H9 (cell line): ENCODE data around the gene TRIO. TPM values are rescaled to one million over a fixed set of nuclear protein-coding genes. Genes with fewer than 3 reads are reported as not detected.

Experiments used
- DNase-seq: peaks from one replicate; pipeline ENCODE4 v3.0.0-alpha.2; 2017
- H2AFZ ChIP-seq: one replicate; pipeline ENCODE4 v1.6.1; 2013; ENCODE audit warnings: mild to moderate bottlenecking, low read length, control low read depth, moderate library complexity
- H2AK5ac ChIP-seq: 2 replicates; pipeline ENCODE4 v1.6.1; 2013; ENCODE audit warnings: low read length, control low read depth, mixed read lengths; ENCODE audit not compliant: insufficient read length
- H2BK120ac ChIP-seq: one replicate; pipeline ENCODE4 v1.6.1; 2013; ENCODE audit warnings: low read depth, mild to moderate bottlenecking, low read length, control low read depth, inconsistent platforms; ENCODE audit not compliant: poor library complexity, severe bottlenecking
- H2BK12ac ChIP-seq: 2 replicates; pipeline ENCODE4 v1.6.1; 2013; ENCODE audit warnings: low read length, control low read depth, mixed read lengths, low read depth; ENCODE audit not compliant: insufficient read length
- H2BK15ac ChIP-seq: 2 replicates; pipeline ENCODE4 v1.6.1; 2013; ENCODE audit warnings: low read depth, low read length, control low read depth
- H2BK20ac ChIP-seq: one replicate; pipeline ENCODE4 v1.6.1; 2013; ENCODE audit warnings: low read depth, mild to moderate bottlenecking, low read length, control low read depth, inconsistent platforms; ENCODE audit not compliant: poor library complexity, severe bottlenecking
- H2BK5ac ChIP-seq: 2 replicates; pipeline ENCODE4 v1.6.1; 2013; ENCODE audit warnings: low read length, control low read depth, mixed read lengths; ENCODE audit not compliant: insufficient read length
- H3K14ac ChIP-seq: 2 replicates; pipeline ENCODE4 v1.6.1; 2013; ENCODE audit warnings: low read length, control low read depth; ENCODE audit not compliant: insufficient read depth
- H3K18ac ChIP-seq: 2 replicates; pipeline ENCODE4 v1.6.1; 2013; ENCODE audit warnings: low read depth, mild to moderate bottlenecking, mixed read lengths, low read length, control low read depth; ENCODE audit not compliant: insufficient read length
- H3K23ac ChIP-seq: 2 replicates; pipeline ENCODE4 v1.6.1; 2013; ENCODE audit warnings: low read length, control low read depth, mixed read lengths, low read depth; ENCODE audit not compliant: insufficient read length
- H3K23me2 ChIP-seq: 2 replicates; pipeline ENCODE4 v1.6.1; 2013; ENCODE audit warnings: low read depth, mild to moderate bottlenecking, mixed read lengths, low read length, control low read depth; ENCODE audit not compliant: insufficient read length, poor library complexity, severe bottlenecking
- H3K27ac ChIP-seq: 2 replicates; pipeline ENCODE4 v1.5.1; 2013; ENCODE audit warnings: low read length, control low read depth, mixed read lengths, low read depth; ENCODE audit not compliant: insufficient read length
- H3K27me3 ChIP-seq: 2 replicates; pipeline ENCODE4 v1.6.1; 2013; ENCODE audit warnings: low read length, control low read depth, inconsistent platforms; ENCODE audit not compliant: insufficient read depth
- H3K4ac ChIP-seq: 2 replicates; pipeline ENCODE4 v1.6.1; 2013; ENCODE audit warnings: low read depth, mild to moderate bottlenecking, control low read depth, inconsistent platforms, low read length, moderate library complexity
- H3K4me1 ChIP-seq: 2 replicates; pipeline ENCODE4 v1.6.1; 2013; ENCODE audit warnings: low read length, control low read depth, inconsistent platforms; ENCODE audit not compliant: insufficient read depth
- H3K4me2 ChIP-seq: 2 replicates; pipeline ENCODE4 v1.6.1; 2013; ENCODE audit warnings: low read length, control low read depth, mixed read lengths; ENCODE audit not compliant: insufficient read length, insufficient read depth
- H3K56ac ChIP-seq: 2 replicates; pipeline ENCODE4 v1.6.1; 2013; ENCODE audit warnings: low read depth, mild to moderate bottlenecking, mixed read lengths, low read length, control low read depth; ENCODE audit not compliant: insufficient read length
- H3K79me1 ChIP-seq: 2 replicates; pipeline ENCODE4 v1.6.1; 2013; ENCODE audit warnings: low read depth, mild to moderate bottlenecking, moderate library complexity, low read length, control low read depth, inconsistent platforms; ENCODE audit not compliant: insufficient read depth, poor library complexity, severe bottlenecking
- H3K79me2 ChIP-seq: 2 replicates; pipeline ENCODE4 v1.6.1; 2013; ENCODE audit warnings: low read length, control low read depth, inconsistent platforms; ENCODE audit not compliant: insufficient read depth
- H3K9ac ChIP-seq: 2 replicates; pipeline ENCODE4 v1.6.1; 2013; ENCODE audit warnings: low read length, control low read depth, mixed read lengths; ENCODE audit not compliant: insufficient read length; ENCODE audit errors: extremely low read depth
- H3K9me3 ChIP-seq: one replicate; pipeline ENCODE4 v1.6.1; 2013; ENCODE audit warnings: low read depth, low read length, inconsistent platforms; ENCODE audit not compliant: control insufficient read depth
- H3T11ph ChIP-seq: one replicate; pipeline ENCODE4 v1.6.1; 2013; ENCODE audit warnings: mild to moderate bottlenecking, low read length, control low read depth, inconsistent platforms
- H4K20me1 ChIP-seq: one replicate; pipeline ENCODE4 v1.6.1; 2013; ENCODE audit not compliant: control insufficient read depth, insufficient read length, insufficient read depth
- H4K5ac ChIP-seq: 2 replicates; pipeline ENCODE4 v1.6.1; 2013; ENCODE audit warnings: low read depth, mild to moderate bottlenecking, mixed read lengths, low read length, control low read depth; ENCODE audit not compliant: insufficient read length
- H4K8ac ChIP-seq: replicated peaks from 2 replicates; pipeline ENCODE4 v1.6.1; 2013; ENCODE audit warnings: low read length, control low read depth, mixed read lengths, low read depth; ENCODE audit not compliant: insufficient read length
- H4K91ac ChIP-seq: 2 replicates; pipeline ENCODE4 v1.6.1; 2013; ENCODE audit warnings: low read depth, mild to moderate bottlenecking, moderate library complexity, mixed read lengths, low read length, control low read depth; ENCODE audit not compliant: insufficient read length
- H3K27ac Mint-ChIP-seq, 3 experiments: 2 replicates in 2 of 3; 3 replicates in 1 of 3; pipeline ENCODE4 v1.8.0; 2020 to 2021; ENCODE audit warnings: mixed read lengths in 3 of 3, mild to moderate bottlenecking in 1 of 3, moderate library complexity in 1 of 3
- H3K27me3 Mint-ChIP-seq: 2 replicates; pipeline ENCODE4 v1.8.0; 2021; ENCODE audit warnings: low read depth, mild to moderate bottlenecking, moderate library complexity, mixed read lengths
- H3K36me3 Mint-ChIP-seq, 3 experiments: 2 replicates in 2 of 3; 3 replicates in 1 of 3; pipeline ENCODE4 v1.8.0; 2020 to 2021; ENCODE audit warnings: low read depth in 3 of 3, mixed read lengths in 3 of 3; ENCODE audit not compliant: insufficient read depth in 1 of 3
- H3K4me1 Mint-ChIP-seq, 2 experiments: 2 replicates each; pipeline ENCODE4 v1.8.0; 2020; ENCODE audit warnings: mixed read lengths in 2 of 2
- H3K4me3 Mint-ChIP-seq, 2 experiments: 2 replicates in 1 of 2; 3 replicates in 1 of 2; pipeline ENCODE4 v1.8.0; 2020 to 2021; ENCODE audit warnings: mild to moderate bottlenecking in 2 of 2, mixed read lengths in 2 of 2, moderate library complexity in 1 of 2
- H3K9me3 Mint-ChIP-seq, 2 experiments: 2 replicates in 1 of 2; 3 replicates in 1 of 2; pipeline ENCODE4 v1.8.0; 2020; ENCODE audit warnings: mild to moderate bottlenecking in 2 of 2, mixed read lengths in 2 of 2, moderate library complexity in 1 of 2
- WGBS: extraction: QIAGEN DNeasy Blood & Tissue Kit; methylation state at CpG from one replicate; pipeline ENCODE4 v1.1.7; 2013; ENCODE audit warnings: missing lambda C conversion rate, low lambda C conversion rate, mixed read lengths; ENCODE audit not compliant: insufficient read length; ENCODE audit errors: extremely low coverage; 5-methylcytosine and 5-hydroxymethylcytosine counted together
- total RNA-seq: library from RNA; stranded (reverse); gene quantifications from 2 replicates; pipeline ENCODE4 v1.2.1, GENCODE V29; 2021
- TF ChIP-seq, protein P1 (sequence below): fragments of 200-600 bp; sonication (generic); conservative IDR thresholded peaks from 3 replicates; pipeline ENCODE4 v1.8.0; 2021; ENCODE audit warnings: antibody characterized with exemption, mild to moderate bottlenecking

The TRIO gene
- total RNA-seq, 1 experiment from 2014 or later = 87.8 TPM

DNA sequence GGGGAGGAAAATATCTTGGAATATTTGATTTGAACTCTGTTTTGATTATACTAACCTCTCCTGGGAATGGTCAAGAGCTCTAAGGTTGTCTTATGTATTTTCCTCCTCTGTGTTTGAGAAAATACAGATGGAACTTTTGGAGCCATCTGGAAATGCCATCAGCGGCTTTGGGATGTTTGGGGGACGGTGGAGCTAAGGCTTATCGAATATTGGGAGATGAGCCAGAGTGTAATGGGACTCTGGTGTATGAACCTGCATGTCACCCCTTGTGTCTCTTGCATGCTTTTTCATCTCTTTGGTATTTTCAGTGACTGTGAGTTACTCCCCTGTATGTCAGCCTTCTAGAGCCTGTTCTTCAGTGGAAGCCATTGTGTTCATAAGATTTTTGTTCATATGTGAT is 258.5 kb downstream of the TRIO start:
- Histone ChIP-seq H3K27ac (no peak overlapping the region), H3K9me3 (no peaks in the 10 kb centered on the region), H3K79me2 (no peaks in the 10 kb centered on the region), H3K4me1 (0 out of 2 replicates have a peak, but pooled peaks cover 3% of the 10 kb centered on the region), H3K56ac (no peak overlapping the region), H2AK5ac (no peak overlapping the region), H4K20me1 (no peaks in the 10 kb centered on the region), H2BK12ac (no peak overlapping the region), H3K23ac (no peak overlapping the region), H4K5ac (no peak overlapping the region), H3K23me2 (no peaks in the 10 kb centered on the region), H3K18ac (no peak overlapping the region), H3K4me2 (no peak overlapping the region), H3K79me1 (no peaks in the 10 kb centered on the region), H2BK15ac (no peak overlapping the region), H2BK120ac (no peak overlapping the region), H4K91ac (no peak overlapping the region), H3K9ac (no peak overlapping the region), H2BK20ac (no peak overlapping the region), H3K4ac (no peak overlapping the region), H2BK5ac (no peak overlapping the region), H3T11ph (no peak overlapping the region), H4K8ac (no peak overlapping the region), H3K27me3 (no peaks in the 10 kb centered on the region), H2AFZ (no peak overlapping the region), H3K14ac (no peak overlapping the region)
- H3K4me1 Mint-ChIP-seq = peaks cover 5 to 12% of the 10 kb centered on the region in 2 experiments; a peak in 3 of 4 replicates
- H3K27me3 Mint-ChIP-seq = no peaks in the 10 kb centered on the region; the same call in 1 of the 2 replicates
- no peak for DNase-seq
- peaks cover 0 to 7% of the 10 kb centered on the region in 2 experiments; a peak in 1 of 5 replicates for H3K9me3 Mint-ChIP-seq
- no peak overlapping the region for H3K27ac Mint-ChIP-seq
- peaks cover 39 to 66% (median 48%) of the 10 kb centered on the region in 3 experiments for H3K36me3 Mint-ChIP-seq
- TF ChIP-seq, protein P1, sequence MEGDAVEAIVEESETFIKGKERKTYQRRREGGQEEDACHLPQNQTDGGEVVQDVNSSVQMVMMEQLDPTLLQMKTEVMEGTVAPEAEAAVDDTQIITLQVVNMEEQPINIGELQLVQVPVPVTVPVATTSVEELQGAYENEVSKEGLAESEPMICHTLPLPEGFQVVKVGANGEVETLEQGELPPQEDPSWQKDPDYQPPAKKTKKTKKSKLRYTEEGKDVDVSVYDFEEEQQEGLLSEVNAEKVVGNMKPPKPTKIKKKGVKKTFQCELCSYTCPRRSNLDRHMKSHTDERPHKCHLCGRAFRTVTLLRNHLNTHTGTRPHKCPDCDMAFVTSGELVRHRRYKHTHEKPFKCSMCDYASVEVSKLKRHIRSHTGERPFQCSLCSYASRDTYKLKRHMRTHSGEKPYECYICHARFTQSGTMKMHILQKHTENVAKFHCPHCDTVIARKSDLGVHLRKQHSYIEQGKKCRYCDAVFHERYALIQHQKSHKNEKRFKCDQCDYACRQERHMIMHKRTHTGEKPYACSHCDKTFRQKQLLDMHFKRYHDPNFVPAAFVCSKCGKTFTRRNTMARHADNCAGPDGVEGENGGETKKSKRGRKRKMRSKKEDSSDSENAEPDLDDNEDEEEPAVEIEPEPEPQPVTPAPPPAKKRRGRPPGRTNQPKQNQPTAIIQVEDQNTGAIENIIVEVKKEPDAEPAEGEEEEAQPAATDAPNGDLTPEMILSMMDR = no peak
- WGBS = no CpG with 5 or more reads among the region's 3 CpGs
- no peak overlapping the region for H3K4me3 Mint-ChIP-seq
